ENCODE results near the gene G3BP2. TPM values are rescaled to one million over a fixed set of nuclear protein-coding genes. Genes with fewer than 3 reads are reported as not detected.
A peak's percentile ranks its signal among the peaks of the same experiment; 100 is the strongest.
"Not testable (repeated sequence)": the region's sequence is repeated elsewhere in the genome, so short reads cannot be mapped to it uniquely, and the experiment has no call there.

The G3BP2 gene
- total RNA-seq, 4 donors from 2014 or later, result 123 to 226 (median 132) TPM

DNA sequence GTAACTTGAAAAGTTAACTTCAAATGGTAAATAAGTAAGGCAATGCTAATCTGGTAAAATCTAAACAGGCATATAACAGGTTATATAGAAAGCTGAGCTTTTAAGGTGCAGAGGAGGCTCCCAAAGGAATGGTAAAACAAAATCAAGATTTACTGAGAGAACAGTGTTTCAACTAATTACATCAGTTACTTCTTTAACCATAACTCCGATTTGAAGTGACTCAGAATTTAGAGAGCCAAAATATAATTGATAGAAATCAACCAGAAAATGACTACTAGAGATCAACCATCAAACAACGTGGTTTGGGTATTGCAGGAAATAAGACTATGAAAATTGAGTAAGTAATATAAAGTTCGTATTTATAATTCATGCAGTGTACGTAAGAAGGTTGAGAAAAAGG, 6.9 kb downstream of the G3BP2 start:
- intact Hi-C loops (cut with DNase I; ENCODE audit: low total_unique reads) (no loop called here), in situ Hi-C loops (cut with MboI; ENCODE audit: low sequenced_read_pairs in 4 of 4) (loop anchor here in 1 of 4 donors (25.0 kb wide), 1 partner anchor 96 kb away; no protein-coding TSS in a partner anchor)
- TF ChIP-seq POLR2A (IDR thresholded peaks at IDR 0.05), result no peak
- TF ChIP-seq, protein P1, sequence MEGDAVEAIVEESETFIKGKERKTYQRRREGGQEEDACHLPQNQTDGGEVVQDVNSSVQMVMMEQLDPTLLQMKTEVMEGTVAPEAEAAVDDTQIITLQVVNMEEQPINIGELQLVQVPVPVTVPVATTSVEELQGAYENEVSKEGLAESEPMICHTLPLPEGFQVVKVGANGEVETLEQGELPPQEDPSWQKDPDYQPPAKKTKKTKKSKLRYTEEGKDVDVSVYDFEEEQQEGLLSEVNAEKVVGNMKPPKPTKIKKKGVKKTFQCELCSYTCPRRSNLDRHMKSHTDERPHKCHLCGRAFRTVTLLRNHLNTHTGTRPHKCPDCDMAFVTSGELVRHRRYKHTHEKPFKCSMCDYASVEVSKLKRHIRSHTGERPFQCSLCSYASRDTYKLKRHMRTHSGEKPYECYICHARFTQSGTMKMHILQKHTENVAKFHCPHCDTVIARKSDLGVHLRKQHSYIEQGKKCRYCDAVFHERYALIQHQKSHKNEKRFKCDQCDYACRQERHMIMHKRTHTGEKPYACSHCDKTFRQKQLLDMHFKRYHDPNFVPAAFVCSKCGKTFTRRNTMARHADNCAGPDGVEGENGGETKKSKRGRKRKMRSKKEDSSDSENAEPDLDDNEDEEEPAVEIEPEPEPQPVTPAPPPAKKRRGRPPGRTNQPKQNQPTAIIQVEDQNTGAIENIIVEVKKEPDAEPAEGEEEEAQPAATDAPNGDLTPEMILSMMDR (IDR thresholded peaks at IDR 0.05 in 4 of 5, conservative IDR thresholded peaks at IDR 0.05 in 1 of 5), result no peak
- Histone ChIP-seq H3K36me3 (peaks cover 0 to 5% of the 10 kb centered on the region in 2 donors), H3K27me3 (no peaks in the 10 kb centered on the region), H3K4me1 (peaks cover 58 to 69% of the 10 kb centered on the region in 2 donors), H3K9me3 (no peaks in the 10 kb centered on the region), H3K4me3 (no peak overlapping the region), H3K27ac (peak overlapping the region in 2 of 4 donors; percentile 10 to 96)
- no peak for DNase-seq
- no peak for ATAC-seq

DNA sequence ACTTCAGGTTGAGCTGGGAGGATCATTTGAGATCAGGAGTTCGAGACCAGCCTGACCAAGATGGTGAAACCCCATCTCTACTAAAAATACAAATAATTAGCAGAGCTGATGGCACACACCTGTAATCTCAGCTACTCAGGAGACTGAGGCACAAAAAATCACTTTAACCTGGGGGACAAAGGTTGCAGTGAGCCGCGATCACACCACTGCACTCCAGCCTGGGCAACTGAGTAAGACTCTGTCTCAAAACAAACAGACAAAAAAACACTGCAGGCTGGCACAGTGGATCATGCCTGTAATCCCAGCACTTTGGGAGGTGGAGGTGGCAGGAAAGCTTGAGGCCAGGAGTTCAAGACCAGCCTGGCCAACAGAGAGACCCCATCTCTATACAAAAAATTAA, 8.6 kb downstream of the G3BP2 start:
- DNase-seq; intact Hi-C loops (cut with DNase I; ENCODE audit: low total_unique reads); H3K27me3 ChIP-seq; H3K9me3 ChIP-seq; H3K4me3 ChIP-seq; ATAC-seq: not testable (repeated sequence)
- peaks cover 0 to 21% of the 10 kb centered on the region in 2 donors for H3K36me3 ChIP-seq
- in situ Hi-C loops (cut with MboI; ENCODE audit: low sequenced_read_pairs in 4 of 4), result loop anchor here in 1 of 4 donors (25.0 kb wide), 1 partner anchor 98 kb away; no protein-coding TSS in a partner anchor
- H3K4me1 ChIP-seq, result peaks cover 43 to 52% of the 10 kb centered on the region in 2 donors
- peak overlapping the region in 2 of 4 donors; percentile 16 to 46 for H3K27ac ChIP-seq

DNA sequence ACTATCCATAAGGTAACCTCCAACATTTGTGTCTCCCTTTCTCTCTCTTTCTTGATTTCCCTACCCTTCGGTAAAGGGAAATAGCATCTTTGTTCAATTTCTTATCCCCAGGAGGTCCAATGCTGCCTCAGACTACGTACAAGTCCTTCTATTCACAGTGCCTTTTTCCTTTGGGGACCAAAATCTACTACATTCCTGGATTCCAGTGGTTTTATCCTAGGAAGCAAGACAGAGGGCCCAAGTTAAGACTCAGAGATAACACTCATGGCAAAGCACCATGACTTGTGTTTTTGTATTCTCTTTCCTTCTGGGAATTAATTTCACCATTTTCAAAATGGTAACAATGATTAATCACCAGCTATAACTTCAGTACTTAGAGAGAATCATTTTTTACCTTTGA, 10.6 kb downstream of the G3BP2 start:
- no peak for DNase-seq
- Histone ChIP-seq H3K27me3 (no peaks in the 10 kb centered on the region), H3K4me1 (peaks cover 25 to 33% of the 10 kb centered on the region in 2 donors), H3K36me3 (peaks cover 0 to 37% of the 10 kb centered on the region in 2 donors), H3K27ac (peak overlapping the region in 2 of 4 donors; percentile 12 to 40), H3K4me3 (no peak overlapping the region), H3K9me3 (no peaks in the 10 kb centered on the region)
- TF ChIP-seq, protein P1 (IDR thresholded peaks at IDR 0.05 in 4 of 5, conservative IDR thresholded peaks at IDR 0.05 in 1 of 5), result no peak
- no peak for TF ChIP-seq POLR2A (IDR thresholded peaks at IDR 0.05)
- no peak for ATAC-seq
- intact Hi-C loops (cut with DNase I; ENCODE audit: low total_unique reads), result no loop called here
- in situ Hi-C loops (cut with MboI; ENCODE audit: low sequenced_read_pairs in 4 of 4), result loop anchor here in 1 of 4 donors (25.0 kb wide), 1 partner anchor 100 kb away; no protein-coding TSS in a partner anchor

DNA sequence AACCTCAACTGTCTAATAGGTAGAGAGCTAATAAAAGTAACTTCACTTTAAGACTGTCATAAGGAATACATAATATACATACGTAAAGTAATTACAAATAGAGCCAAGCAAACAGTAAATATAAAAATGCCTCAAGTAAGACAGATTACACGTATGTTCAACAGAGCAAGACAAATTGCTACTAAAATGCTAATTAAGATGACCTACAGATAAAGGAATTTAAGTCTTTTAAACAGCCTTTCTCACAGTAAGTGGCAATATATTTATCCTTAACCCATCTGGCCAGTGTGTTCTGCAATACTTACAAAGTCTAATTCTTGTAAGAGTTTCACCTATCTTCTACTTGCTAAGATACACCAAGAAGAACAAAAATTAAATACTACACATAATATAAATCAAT, 12.7 kb downstream of the G3BP2 start:
- in situ Hi-C loops (cut with MboI; ENCODE audit: low sequenced_read_pairs in 4 of 4), result loop anchor here in 1 of 4 donors (25.0 kb wide), 1 partner anchor 102 kb away; no protein-coding TSS in a partner anchor
- peaks cover 0 to 53% of the 10 kb centered on the region in 2 donors for H3K36me3 ChIP-seq
- no peak for ATAC-seq

DNA sequence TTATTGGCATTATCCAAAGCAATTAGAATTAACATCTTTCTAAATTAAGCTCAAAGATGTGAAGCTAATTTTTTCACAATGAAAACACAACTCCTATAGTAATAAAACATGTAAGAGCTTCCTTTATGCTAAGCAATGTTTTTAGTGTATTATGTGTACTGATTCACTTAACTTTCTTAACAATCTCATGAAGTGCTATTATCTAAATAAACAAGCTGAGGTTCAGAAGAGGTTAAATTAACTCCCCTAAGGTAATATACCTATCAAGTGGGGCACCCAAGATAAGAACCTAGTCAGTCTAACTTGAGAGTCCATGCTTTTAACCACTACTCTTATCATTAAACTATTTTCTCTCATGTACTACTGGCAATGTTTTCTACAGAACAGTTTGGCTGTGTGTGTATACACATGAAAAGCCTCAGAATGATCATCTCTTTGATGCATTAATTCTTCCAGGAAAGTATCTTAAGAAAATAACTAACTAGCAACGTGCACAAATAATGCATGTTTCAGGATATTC, 13.6 kb downstream of the G3BP2 start:
- intact Hi-C loops (cut with DNase I; ENCODE audit: low total_unique reads), result loop anchor here (10.0 kb wide), 1 partner anchor 125 kb away; no protein-coding TSS in a partner anchor
- no peak overlapping the region for H3K27ac ChIP-seq
- H3K36me3 ChIP-seq, result peaks cover 0 to 62% of the 10 kb centered on the region in 2 donors
- peaks cover 5 to 10% of the 10 kb centered on the region in 2 donors for H3K4me1 ChIP-seq
- no peaks in the 10 kb centered on the region for H3K9me3 ChIP-seq
- H3K27me3 ChIP-seq, result no peaks in the 10 kb centered on the region
- DNase-seq (no peak), ATAC-seq (no peak)
- in situ Hi-C loops (cut with MboI; ENCODE audit: low sequenced_read_pairs in 4 of 4), result loop anchor here in 1 of 4 donors (25.0 kb wide), 1 partner anchor 103 kb away; no protein-coding TSS in a partner anchor
- TF ChIP-seq POLR2A (IDR thresholded peaks at IDR 0.05), result no peak
- TF ChIP-seq, protein P1 (IDR thresholded peaks at IDR 0.05 in 4 of 5, conservative IDR thresholded peaks at IDR 0.05 in 1 of 5), result no peak
- no peak overlapping the region for H3K4me3 ChIP-seq

More for the DNA sequence above, 12.7 kb downstream of the G3BP2 start:
- no peaks in the 10 kb centered on the region for H3K9me3 ChIP-seq
- intact Hi-C loops (cut with DNase I; ENCODE audit: low total_unique reads), result no loop called here
- H3K4me1 ChIP-seq, result peaks cover 10 to 13% of the 10 kb centered on the region in 2 donors
- H3K27ac ChIP-seq, result peak overlapping the region in 1 of 4 donors; percentile 8
- no peak overlapping the region for H3K4me3 ChIP-seq
- TF ChIP-seq, protein P1 (IDR thresholded peaks at IDR 0.05 in 4 of 5, conservative IDR thresholded peaks at IDR 0.05 in 1 of 5), result no peak
- no peak for TF ChIP-seq POLR2A (IDR thresholded peaks at IDR 0.05)
- H3K27me3 ChIP-seq, result no peaks in the 10 kb centered on the region
- DNase-seq, result no peak

Data from gastrocnemius medialis (tissue), 4 donors.